Left forelimb (tissue), 1 donor: ENCODE data around the gene PTPRG.

Experiments used
- DNase-seq: peaks from one replicate; pipeline ENCODE4 v3.0.0-alpha.2; 2018; ENCODE audit warnings: low spot score

PTPRG gene

GRCh38 chr3:62266668-62267283 is 705.4 kb downstream of the PTPRG start:
- no peak for DNase-seq

- DNase-seq: no peak
These were observed 715.3 kb downstream of the PTPRG start for GRCh38 chr3:62276658-62277180.

- DNase-seq: no peak
These were observed 716.1 kb downstream of the PTPRG start for GRCh38 chr3:62277450-62277849.

- no peak for DNase-seq
These were observed 716.6 kb downstream of the PTPRG start for GRCh38 chr3:62277986-62278385.

GRCh38 chr3:62281726-62282125 is 720.4 kb downstream of the PTPRG start:
- DNase-seq: no peak

- DNase-seq: no peak
These were observed 723.1 kb downstream of the PTPRG start for GRCh38 chr3:62284442-62284841.

- DNase-seq: no peak
These were observed 726.1 kb downstream of the PTPRG start for GRCh38 chr3:62287392-62287927.

- DNase-seq: no peak
These were observed 728.6 kb downstream of the PTPRG start for GRCh38 chr3:62289922-62290321.

GRCh38 chr3:62293051-62293780 is 731.8 kb downstream of the PTPRG start:
- DNase-seq: no peak

GRCh38 chr3:62295571-62295970 is 734.2 kb downstream of the PTPRG start:
- no peak for DNase-seq

- DNase-seq: no peak
These were observed 739.2 kb downstream of the PTPRG start for GRCh38 chr3:62300617-62301016.

GRCh38 chr3:62312201-62312600 is 750.8 kb downstream of the PTPRG start:
- DNase-seq: no peak

GRCh38 chr3:62316525-62316924 is 755.2 kb downstream of the PTPRG start:
- no peak for DNase-seq

- no peak for DNase-seq
These were observed 757.0 kb downstream of the PTPRG start for GRCh38 chr3:62318365-62318751.

GRCh38 chr3:62318752-62319569 is 757.6 kb downstream of the PTPRG start:
- peak; percentile 89 for DNase-seq

- no peak for DNase-seq
These were observed 758.3 kb downstream of the PTPRG start for GRCh38 chr3:62319570-62320243.

GRCh38 chr3:62323241-62323640 is 761.9 kb downstream of the PTPRG start:
- no peak for DNase-seq

GRCh38 chr3:62325896-62326295 is 764.5 kb downstream of the PTPRG start:
- DNase-seq: no peak

- DNase-seq: no peak
These were observed 768.6 kb downstream of the PTPRG start for GRCh38 chr3:62329971-62330370.

- no peak for DNase-seq
These were observed 770.6 kb downstream of the PTPRG start for GRCh38 chr3:62332017-62332416.

GRCh38 chr3:62332835-62333244 is 771.5 kb downstream of the PTPRG start:
- no peak for DNase-seq

GRCh38 chr3:62335196-62335595 is 773.8 kb downstream of the PTPRG start:
- DNase-seq: no peak
